ENCODE results near the gene FYB1.

DNA sequence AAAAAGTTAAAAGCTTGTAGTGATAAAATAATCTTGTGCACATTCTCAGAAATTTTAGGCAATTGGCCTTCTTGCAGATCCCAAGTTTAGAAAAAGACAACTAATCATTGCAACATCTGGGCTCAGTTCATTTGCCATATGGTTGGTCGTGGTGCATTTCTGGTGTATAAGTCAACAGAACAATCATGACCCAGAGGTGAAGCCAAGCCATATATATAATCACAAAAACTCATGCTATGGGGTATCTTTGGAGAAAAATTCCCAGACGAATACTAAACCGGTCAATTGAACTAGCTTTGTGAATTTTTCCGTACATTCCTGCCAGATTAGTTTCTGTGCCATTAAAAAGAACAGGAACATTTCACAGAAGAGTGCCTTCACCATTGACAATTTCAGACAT, 50.3 kb downstream of the FYB1 start:
- TF ChIP-seq, protein P1, sequence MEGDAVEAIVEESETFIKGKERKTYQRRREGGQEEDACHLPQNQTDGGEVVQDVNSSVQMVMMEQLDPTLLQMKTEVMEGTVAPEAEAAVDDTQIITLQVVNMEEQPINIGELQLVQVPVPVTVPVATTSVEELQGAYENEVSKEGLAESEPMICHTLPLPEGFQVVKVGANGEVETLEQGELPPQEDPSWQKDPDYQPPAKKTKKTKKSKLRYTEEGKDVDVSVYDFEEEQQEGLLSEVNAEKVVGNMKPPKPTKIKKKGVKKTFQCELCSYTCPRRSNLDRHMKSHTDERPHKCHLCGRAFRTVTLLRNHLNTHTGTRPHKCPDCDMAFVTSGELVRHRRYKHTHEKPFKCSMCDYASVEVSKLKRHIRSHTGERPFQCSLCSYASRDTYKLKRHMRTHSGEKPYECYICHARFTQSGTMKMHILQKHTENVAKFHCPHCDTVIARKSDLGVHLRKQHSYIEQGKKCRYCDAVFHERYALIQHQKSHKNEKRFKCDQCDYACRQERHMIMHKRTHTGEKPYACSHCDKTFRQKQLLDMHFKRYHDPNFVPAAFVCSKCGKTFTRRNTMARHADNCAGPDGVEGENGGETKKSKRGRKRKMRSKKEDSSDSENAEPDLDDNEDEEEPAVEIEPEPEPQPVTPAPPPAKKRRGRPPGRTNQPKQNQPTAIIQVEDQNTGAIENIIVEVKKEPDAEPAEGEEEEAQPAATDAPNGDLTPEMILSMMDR (conservative IDR thresholded peaks at IDR 0.05; ENCODE audit: low read length) = no peak
- TF ChIP-seq EZH2phosphoT487 (IDR thresholded peaks at IDR 0.05; ENCODE audit: borderline replicate concordance) = no peak

All from Loucy (cell line).